ENCODE measurements around the gene UAP1. TPM values are rescaled to one million over a fixed set of nuclear protein-coding genes. Genes with fewer than 3 reads are reported as not detected.

The UAP1 gene
- total RNA-seq, 1 donor from 2014 or later: 108 TPM

Other genes starting within 250 kb of the UAP1 start
- gene SPATA46, start 184.9 kb upstream of the UAP1 start, total RNA-seq: not detected
- gene C1orf226, start 180.0 kb upstream of the UAP1 start, total RNA-seq: 50.4 TPM
- 0.10 TPM for gene SH2D1B, start 149.6 kb upstream of the UAP1 start, total RNA-seq
- 35.8 TPM for gene UHMK1, start 63.9 kb upstream of the UAP1 start, total RNA-seq
- 2.0 TPM for gene DDR2, start 70.7 kb downstream of the UAP1 start, total RNA-seq
- gene HSD17B7, start 229.0 kb downstream of the UAP1 start, total RNA-seq: 14.6 TPM

Data from left lobe of liver (tissue), 1 donor.